ENCODE results near the gene RHBDD3. TPM values are rescaled to one million over a fixed set of nuclear protein-coding genes. Genes with fewer than 3 reads are reported as not detected.

Gene RHBDD3
- total and polyA plus RNA-seq, 2 of the 8 experiments (the other 6 are each of a cell fraction or from before 2014, with no cell fraction given): 72.1 to 117 TPM

DNA sequence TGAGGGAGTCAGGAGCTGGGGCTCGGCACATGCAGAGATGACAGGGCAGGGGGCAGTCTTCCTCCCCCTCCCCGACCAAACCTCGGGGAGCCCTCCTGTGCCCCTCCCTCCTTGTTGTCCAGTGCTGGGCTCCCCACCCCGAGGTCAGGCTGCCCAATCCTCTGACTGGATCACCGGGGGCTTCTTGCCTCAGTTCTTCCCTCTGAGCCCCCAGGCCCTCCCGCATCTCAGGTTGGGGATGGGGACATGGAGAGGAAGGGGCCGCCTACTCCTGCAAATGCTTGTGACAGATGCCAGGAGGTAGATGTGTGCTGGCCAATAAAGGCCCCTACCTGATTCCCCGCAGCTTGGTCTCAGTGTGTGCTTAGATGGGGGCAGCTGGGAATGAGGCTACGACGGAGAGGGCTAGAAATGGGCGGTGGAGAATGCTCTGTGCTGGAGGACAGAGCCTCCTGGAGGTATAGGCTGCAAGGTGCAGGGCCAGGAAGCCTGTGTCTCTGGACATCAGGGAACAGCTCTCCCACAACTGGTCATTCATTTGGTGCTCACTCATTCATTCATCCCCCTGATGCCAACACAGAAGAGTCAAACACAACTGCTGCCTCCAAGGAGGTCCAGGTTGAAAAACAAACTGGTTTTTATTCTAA lies 8.4 kb downstream of the RHBDD3 start:
- DNase-seq (ENCODE audit: low read depth in 1 of 2, low spot score in 2 of 2): no peak
- TF ChIP-seq TCF12 (IDR thresholded peaks at IDR 0.05; ENCODE audit: low read depth, low read length) (no peak), BACH1 (IDR thresholded peaks at IDR 0.05; ENCODE audit: low read length) (no peak), TAF7 (optimal IDR thresholded peaks at IDR 0.05; ENCODE audit: borderline replicate concordance, low read depth, low read length) (no peak), RAD21 (IDR thresholded peaks at IDR 0.05 in 1 of 2, conservative IDR thresholded peaks at IDR 0.05 in 1 of 2; ENCODE audit: low read depth in 2 of 2, low read length in 2 of 2) (peak; percentile 39 to 52)
- TF ChIP-seq, protein P1, sequence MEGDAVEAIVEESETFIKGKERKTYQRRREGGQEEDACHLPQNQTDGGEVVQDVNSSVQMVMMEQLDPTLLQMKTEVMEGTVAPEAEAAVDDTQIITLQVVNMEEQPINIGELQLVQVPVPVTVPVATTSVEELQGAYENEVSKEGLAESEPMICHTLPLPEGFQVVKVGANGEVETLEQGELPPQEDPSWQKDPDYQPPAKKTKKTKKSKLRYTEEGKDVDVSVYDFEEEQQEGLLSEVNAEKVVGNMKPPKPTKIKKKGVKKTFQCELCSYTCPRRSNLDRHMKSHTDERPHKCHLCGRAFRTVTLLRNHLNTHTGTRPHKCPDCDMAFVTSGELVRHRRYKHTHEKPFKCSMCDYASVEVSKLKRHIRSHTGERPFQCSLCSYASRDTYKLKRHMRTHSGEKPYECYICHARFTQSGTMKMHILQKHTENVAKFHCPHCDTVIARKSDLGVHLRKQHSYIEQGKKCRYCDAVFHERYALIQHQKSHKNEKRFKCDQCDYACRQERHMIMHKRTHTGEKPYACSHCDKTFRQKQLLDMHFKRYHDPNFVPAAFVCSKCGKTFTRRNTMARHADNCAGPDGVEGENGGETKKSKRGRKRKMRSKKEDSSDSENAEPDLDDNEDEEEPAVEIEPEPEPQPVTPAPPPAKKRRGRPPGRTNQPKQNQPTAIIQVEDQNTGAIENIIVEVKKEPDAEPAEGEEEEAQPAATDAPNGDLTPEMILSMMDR (IDR thresholded peaks at IDR 0.05; ENCODE audit: control extremely low read depth in 1 of 3, insufficient read depth in 1 of 3, low read depth in 1 of 3, low read length in 3 of 3): peak; percentile 35 to 67 (median 61)
- TF ChIP-seq, protein P2, sequence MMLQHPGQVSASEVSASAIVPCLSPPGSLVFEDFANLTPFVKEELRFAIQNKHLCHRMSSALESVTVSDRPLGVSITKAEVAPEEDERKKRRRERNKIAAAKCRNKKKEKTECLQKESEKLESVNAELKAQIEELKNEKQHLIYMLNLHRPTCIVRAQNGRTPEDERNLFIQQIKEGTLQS (IDR thresholded peaks at IDR 0.05; ENCODE audit: insufficient read depth, low read depth, low read length): no peak
- TF ChIP-seq, protein P3, sequence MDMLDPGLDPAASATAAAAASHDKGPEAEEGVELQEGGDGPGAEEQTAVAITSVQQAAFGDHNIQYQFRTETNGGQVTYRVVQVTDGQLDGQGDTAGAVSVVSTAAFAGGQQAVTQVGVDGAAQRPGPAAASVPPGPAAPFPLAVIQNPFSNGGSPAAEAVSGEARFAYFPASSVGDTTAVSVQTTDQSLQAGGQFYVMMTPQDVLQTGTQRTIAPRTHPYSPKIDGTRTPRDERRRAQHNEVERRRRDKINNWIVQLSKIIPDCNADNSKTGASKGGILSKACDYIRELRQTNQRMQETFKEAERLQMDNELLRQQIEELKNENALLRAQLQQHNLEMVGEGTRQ (IDR thresholded peaks at IDR 0.05; ENCODE audit: low read length): no peak

More for the DNA sequence above, 8.4 kb downstream of the RHBDD3 start:
- peaks cover 0 to 20% (median 6%) of the 10 kb centered on the region in 4 experiments; a peak in 6 of 8 replicates for H3K36me3 ChIP-seq (ENCODE audit: control insufficient read depth in 2 of 4, insufficient read depth in 4 of 4, low read length in 3 of 4)
- H2BK15ac ChIP-seq (ENCODE audit: low read length): no peak overlapping the region
- H2AFZ ChIP-seq (ENCODE audit: low read length): no peak overlapping the region
- 0 out of 2 replicates have a peak overlapping the region, but pooled peaks have one; percentile 24 for H2BK5ac ChIP-seq (ENCODE audit: low read depth, low read length)
- H3K9ac ChIP-seq (replicated peaks in 1 of 4; ENCODE audit: extremely low read depth in 1 of 4, low read depth in 3 of 4, low read length in 3 of 4): no peak overlapping the region
- no peak overlapping the region for H3K56ac ChIP-seq (replicated peaks; ENCODE audit: insufficient read length, low read depth, low read length)
- no peak for FAIRE-seq
- H3K4ac ChIP-seq (replicated peaks; ENCODE audit: insufficient read length, low read depth, low read length): no peak overlapping the region
- no peak overlapping the region for H4K5ac ChIP-seq (ENCODE audit: insufficient read length, low read depth, low read length)
- H3K27ac ChIP-seq (ENCODE audit: low read depth, low read length): no peak overlapping the region
- no peaks in the 10 kb centered on the region for H3K9me3 ChIP-seq (ENCODE audit: insufficient read depth in 2 of 2, low read depth in 1 of 2, low read length in 1 of 2)
- H3K14ac ChIP-seq (ENCODE audit: insufficient read length): no peak overlapping the region
- H3K27me3 ChIP-seq (replicated peaks in 1 of 4; ENCODE audit: control insufficient read depth in 3 of 4, extremely low read depth in 1 of 4, insufficient read depth in 3 of 4, low read length in 3 of 4): no peaks in the 10 kb centered on the region
- H3K4me1 ChIP-seq (replicated peaks in 1 of 4; ENCODE audit: control insufficient read depth in 3 of 4, insufficient read depth in 4 of 4, low read length in 3 of 4): no peaks in the 10 kb centered on the region; a peak in 1 of 7 replicates
- no peak overlapping the region for H3K4me2 ChIP-seq (ENCODE audit: insufficient read depth in 1 of 2, low read depth in 2 of 2, low read length in 2 of 2)
- H4K20me1 ChIP-seq (replicated peaks in 1 of 2; ENCODE audit: control insufficient read depth in 1 of 2, insufficient read depth in 2 of 2, low read length in 2 of 2): peaks cover 3 to 21% of the 10 kb centered on the region in 2 experiments
- H2AK5ac ChIP-seq (ENCODE audit: low read depth, low read length): no peak overlapping the region
- H3K4me3 ChIP-seq (ENCODE audit: extremely low read depth in 1 of 4, insufficient read depth in 2 of 4, low read depth in 3 of 4, low read length in 4 of 4): no peak overlapping the region
- ChIA-PET CTCF (ENCODE audit: partially characterized antibody) (interaction anchor here (1.0 to 1.9 kb wide), 11 partner anchors 10 to 65 kb away, joined by 3 to 8 read pairs (median 3); partner anchors contain the start of gene EMID1), POLR2A (ENCODE audit: partially characterized antibody) (interaction anchor here (0.9 to 8.6 kb wide), 12 partner anchors 10 to 58 kb away, joined by 3 to 139 read pairs (median 4); partner anchors contain the start of genes EMID1, EWSR1 and RHBDD3)
- H3K23ac ChIP-seq (ENCODE audit: insufficient read length): no peak overlapping the region
- H3K79me1 ChIP-seq (ENCODE audit: low read depth, low read length): peaks cover 3% of the 10 kb centered on the region; the same call in 1 of the 2 replicates
- no peak overlapping the region for H2BK12ac ChIP-seq (ENCODE audit: low read depth, low read length)
- 80% methylated on average over 11 of the region's 11 CpGs; no CpG with 5 or more reads in 1 of the 2 experiments for WGBS, 2 experiments (ENCODE audit: extremely low coverage in 1 of 2, insufficient coverage in 1 of 2, insufficient read length in 1 of 2, insufficient replicate concordance in 2 of 2, low coverage in 1 of 2, low lambda C conversion rate in 2 of 2, missing lambda C conversion rate in 1 of 2)
- no peaks in the 10 kb centered on the region for H3K23me2 ChIP-seq (ENCODE audit: low read depth, low read length)
- H2BK120ac ChIP-seq (replicated peaks; ENCODE audit: low read depth, low read length): no peak overlapping the region
- no peak overlapping the region for H4K8ac ChIP-seq (ENCODE audit: extremely low read depth, insufficient read depth, low read length)
- H3K79me2 ChIP-seq (ENCODE audit: control insufficient read depth in 1 of 2, insufficient read depth in 2 of 2, low read length in 2 of 2): no peaks in the 10 kb centered on the region
- peak overlapping the region; percentile 47 for H4K91ac ChIP-seq (replicated peaks; ENCODE audit: insufficient read length, low read length)
- H3K18ac ChIP-seq (ENCODE audit: extremely low read depth, low read length): no peak overlapping the region
- no peak overlapping the region for H2BK20ac ChIP-seq (ENCODE audit: low read length)
